ENCODE data around the gene UTP20. TPM values are rescaled to one million over a fixed set of nuclear protein-coding genes. Genes with fewer than 3 reads are reported as not detected.

The UTP20 gene
- total RNA-seq, 2 donors from 2014 or later = 7.2 to 13.5 TPM

GRCh38 chr12:101299346-101299745 is 19.4 kb downstream of the UTP20 start:
- no peak for TF ChIP-seq CTCF (IDR thresholded peaks at IDR 0.05)
- Histone ChIP-seq H3K36me3 (no peaks in the 10 kb centered on the region), H3K27ac (no peak overlapping the region), H3K4me3 (no peak overlapping the region), H3K9me3 (no peaks in the 10 kb centered on the region), H3K4me1 (no peaks in the 10 kb centered on the region), H3K9ac (ENCODE audit: low read depth in 2 of 2, low read length in 2 of 2) (no peak overlapping the region), H3K27me3 (no peaks in the 10 kb centered on the region)
- DNase-seq = no peak
- intact Hi-C loops (cut with DNase I) = no loop called here

GRCh38 chr12:101299931-101300330 is 20.0 kb downstream of the UTP20 start:
- no peak for DNase-seq
- H3K4me1 ChIP-seq = no peaks in the 10 kb centered on the region
- H3K9me3 ChIP-seq = no peaks in the 10 kb centered on the region
- TF ChIP-seq CTCF (IDR thresholded peaks at IDR 0.05) = no peak
- no peaks in the 10 kb centered on the region for H3K36me3 ChIP-seq
- intact Hi-C loops (cut with DNase I) = no loop called here
- H3K27me3 ChIP-seq = no peaks in the 10 kb centered on the region
- H3K9ac ChIP-seq (ENCODE audit: low read depth in 2 of 2, low read length in 2 of 2) = no peak overlapping the region
- H3K27ac ChIP-seq = no peak overlapping the region
- H3K4me3 ChIP-seq = no peak overlapping the region

GRCh38 chr12:101302741-101303140 is 22.8 kb downstream of the UTP20 start:
- no peak overlapping the region for H3K27ac ChIP-seq
- no peak overlapping the region for H3K4me3 ChIP-seq
- intact Hi-C loops (cut with DNase I) = no loop called here
- H3K9me3 ChIP-seq = no peaks in the 10 kb centered on the region
- no peaks in the 10 kb centered on the region for H3K36me3 ChIP-seq
- no peaks in the 10 kb centered on the region for H3K4me1 ChIP-seq
- H3K9ac ChIP-seq (ENCODE audit: low read depth in 2 of 2, low read length in 2 of 2) = no peak overlapping the region
- H3K27me3 ChIP-seq = no peaks in the 10 kb centered on the region
- TF ChIP-seq CTCF (IDR thresholded peaks at IDR 0.05) = no peak
- DNase-seq = no peak

- no peak for TF ChIP-seq CTCF (IDR thresholded peaks at IDR 0.05)
- Histone ChIP-seq H3K27ac (no peak overlapping the region), H3K4me3 (no peak overlapping the region), H3K9ac (ENCODE audit: low read depth in 2 of 2, low read length in 2 of 2) (no peak overlapping the region), H3K27me3 (no peaks in the 10 kb centered on the region), H3K36me3 (no peaks in the 10 kb centered on the region), H3K9me3 (no peaks in the 10 kb centered on the region), H3K4me1 (no peaks in the 10 kb centered on the region)
- no peak for DNase-seq
- intact Hi-C loops (cut with DNase I) = no loop called here
These were observed 25.4 kb downstream of the UTP20 start for GRCh38 chr12:101305226-101305779.

GRCh38 chr12:101305794-101306193 is 25.9 kb downstream of the UTP20 start:
- no peak overlapping the region for H3K27ac ChIP-seq

More at GRCh38 chr12:101305794-101306193, 25.9 kb downstream of the UTP20 start:
- H3K4me3 ChIP-seq = no peak overlapping the region
- no peaks in the 10 kb centered on the region for H3K4me1 ChIP-seq
- H3K36me3 ChIP-seq = no peaks in the 10 kb centered on the region
- DNase-seq = no peak
- no peaks in the 10 kb centered on the region for H3K9me3 ChIP-seq
- no peaks in the 10 kb centered on the region for H3K27me3 ChIP-seq
- intact Hi-C loops (cut with DNase I) = no loop called here
- no peak overlapping the region for H3K9ac ChIP-seq (ENCODE audit: low read depth in 2 of 2, low read length in 2 of 2)
- no peak for TF ChIP-seq CTCF (IDR thresholded peaks at IDR 0.05)
